Measurements from ENCODE around the gene MGST3.
"Not testable (repeated sequence)": the region's sequence is repeated elsewhere in the genome, so short reads cannot be mapped to it uniquely, and the experiment has no call there.

The MGST3 gene

DNA sequence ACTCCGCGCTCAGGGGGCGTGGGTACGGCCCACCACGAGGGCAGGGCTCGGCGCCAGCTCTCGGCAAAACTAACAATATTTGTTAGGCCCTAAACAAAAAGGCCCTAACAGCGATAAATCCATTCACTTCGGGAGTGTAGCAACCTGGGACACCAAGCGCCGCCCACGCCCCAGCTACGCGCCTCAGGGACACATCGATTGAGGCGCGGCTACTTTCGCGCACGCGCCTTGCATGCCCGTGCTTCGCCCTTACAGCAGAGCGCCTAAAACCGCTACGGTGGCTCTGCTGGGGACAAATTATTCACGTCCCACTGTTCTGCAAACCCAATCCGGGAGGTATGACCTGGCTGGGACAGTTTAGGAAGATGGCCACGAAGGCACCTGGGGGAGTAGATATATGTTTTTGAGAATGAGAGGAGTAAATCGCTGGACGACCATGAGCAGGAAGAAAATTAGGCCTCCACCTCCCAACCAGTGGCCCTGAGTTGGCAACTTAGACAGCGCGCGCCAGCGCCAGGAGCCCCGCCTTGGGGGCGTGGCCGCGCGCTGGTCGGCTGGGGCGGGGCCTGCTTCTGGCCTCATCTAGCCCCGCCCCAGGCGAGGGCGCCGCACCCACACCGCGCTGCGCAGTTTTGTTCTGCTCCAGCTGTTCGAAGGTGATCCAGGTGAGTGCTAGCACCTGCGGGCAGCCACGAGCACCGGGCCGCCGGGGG is at the start of gene MGST3:
TSS of gene MGST3 (plus strand) at position 606 of the 713 bp plus-strand sequence. CDS start 18,614 bp downstream, outside the sequence.
- DNase-seq (ENCODE audit: low read depth, low spot score) = peak; percentile 87

DNA sequence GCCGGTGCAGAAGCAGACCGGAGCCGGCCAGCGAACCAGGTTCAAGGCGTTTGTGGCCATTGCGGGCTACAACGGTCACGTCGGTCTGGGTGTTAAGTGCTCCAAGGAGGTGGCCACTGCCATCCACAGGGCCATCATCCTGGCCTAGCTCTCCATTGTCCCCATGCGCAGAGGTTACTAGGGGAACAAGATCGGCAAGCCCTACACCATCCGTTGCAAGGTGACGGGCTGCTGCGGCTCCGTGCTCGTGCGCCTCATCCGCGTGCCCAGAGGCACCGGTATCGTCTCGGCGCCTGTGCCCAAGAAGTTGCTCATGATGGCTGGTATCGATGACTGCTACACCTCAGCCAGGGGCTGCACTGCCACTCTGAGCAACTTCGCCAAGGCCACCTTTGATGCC is 49.1 kb upstream of the MGST3 start:
- no peak for DNase-seq (ENCODE audit: low read depth, low spot score)

DNA sequence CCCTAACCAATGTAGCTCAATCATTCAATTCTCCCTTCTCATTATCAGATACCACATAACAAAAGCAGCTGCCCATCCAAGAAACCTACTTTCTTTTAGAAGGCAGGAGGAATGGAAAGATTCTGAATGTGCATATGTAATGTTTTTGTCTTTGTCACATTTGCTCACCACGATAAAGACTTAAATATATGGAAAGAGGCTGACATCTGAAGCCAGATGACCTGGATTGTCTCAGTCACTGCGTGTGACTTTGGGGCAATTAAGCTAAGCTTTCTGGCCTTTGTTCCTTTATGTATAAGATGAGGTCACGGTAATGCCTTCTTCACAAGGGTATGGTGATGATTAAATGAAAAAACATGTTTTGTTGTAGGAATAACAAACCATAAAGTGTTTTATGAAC is 44.6 kb upstream of the MGST3 start:
- DNase-seq (ENCODE audit: low read depth, low spot score) = no peak

DNA sequence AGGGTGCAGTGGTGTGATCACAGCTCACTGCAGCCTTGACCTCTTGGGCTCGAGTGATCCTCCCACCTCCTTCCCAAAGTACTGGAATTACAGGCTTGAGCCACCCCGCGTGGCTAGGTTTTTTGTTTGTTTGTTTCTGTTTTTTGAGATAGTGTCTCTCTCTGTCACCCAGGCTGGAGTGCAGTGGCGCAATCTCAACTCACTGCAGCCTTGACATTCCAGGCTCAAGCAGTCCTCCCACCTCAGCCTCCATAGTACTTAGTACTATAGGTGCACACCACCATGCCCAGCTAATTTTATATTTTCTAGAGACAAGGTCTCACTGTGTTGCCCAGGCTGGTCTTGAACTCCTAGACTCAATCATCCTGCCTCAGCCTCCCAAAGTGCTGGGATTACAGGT is 39.6 kb upstream of the MGST3 start:
- not testable (repeated sequence) for DNase-seq (ENCODE audit: low read depth, low spot score)

DNA sequence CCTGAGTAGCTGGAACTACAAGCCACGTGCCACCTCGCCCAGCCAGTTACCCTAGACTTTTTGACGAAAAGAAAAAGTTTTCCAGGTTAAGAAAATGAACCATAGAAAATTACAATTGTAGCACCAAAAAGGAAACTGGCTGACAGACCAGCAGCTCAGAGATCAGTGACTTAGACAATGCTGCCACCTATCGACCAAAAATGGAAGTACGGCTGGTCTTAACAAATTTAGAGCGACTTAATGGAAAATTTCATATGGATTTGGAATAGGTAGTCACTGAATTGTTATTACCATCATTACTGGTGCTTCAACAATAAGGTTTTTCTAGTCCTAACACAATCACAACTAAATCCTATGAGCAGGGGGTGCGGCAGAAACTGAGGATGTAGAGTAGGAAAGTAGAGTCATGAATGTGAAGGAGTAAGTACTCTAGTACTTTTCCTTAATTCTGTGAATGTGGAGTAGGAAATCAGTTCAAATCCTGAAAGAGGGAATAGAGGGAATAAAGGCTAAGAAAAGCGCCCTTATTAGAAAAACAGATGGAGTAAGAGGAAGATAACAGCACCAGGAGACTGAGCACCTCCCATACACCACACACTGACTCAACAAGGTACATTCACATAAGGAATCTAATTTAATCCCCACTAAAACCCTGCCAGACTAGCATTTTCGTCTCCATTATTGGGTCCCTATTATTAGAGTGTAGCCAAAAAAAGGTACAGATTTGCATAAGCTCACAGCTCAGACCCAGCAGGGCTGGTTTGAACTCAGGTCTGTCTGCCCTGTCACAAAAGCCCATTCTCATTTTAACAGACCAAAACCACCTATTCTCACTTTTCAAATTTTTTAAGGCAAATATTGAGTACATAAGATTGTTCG is 37.9 kb upstream of the MGST3 start:
- DNase-seq (ENCODE audit: low read depth, low spot score) = peak; percentile 72

DNA sequence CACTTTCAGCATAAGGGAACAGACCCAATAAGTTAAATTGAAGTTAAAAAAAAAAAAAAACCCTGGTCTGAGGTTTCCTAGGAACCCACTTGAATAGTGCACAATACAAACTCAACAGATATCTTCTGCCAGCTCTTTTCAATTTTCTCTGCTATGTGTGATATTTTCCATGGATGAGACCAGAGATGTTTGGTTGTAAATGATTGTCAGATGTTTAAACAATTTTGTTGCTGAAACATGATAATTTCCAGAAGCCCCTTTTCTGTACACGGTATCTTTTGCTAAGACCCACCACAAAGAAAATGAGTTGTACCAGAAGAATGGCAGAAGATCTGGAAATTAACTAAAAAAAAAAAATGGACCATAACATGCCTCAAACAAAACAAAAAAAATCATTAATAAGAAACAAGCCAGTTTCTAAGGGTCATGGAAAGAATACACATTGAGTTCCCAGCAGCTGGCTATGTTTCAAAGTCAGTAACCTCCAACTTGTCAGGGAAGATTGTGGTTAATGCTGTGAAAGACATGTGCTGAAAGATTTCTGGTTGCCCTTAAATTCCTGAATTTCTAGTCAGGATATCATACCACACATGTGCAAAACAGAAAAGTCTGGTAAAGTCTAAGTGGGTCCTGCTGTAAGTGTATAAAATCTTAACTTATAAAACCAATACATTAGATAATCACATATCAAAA is 35.6 kb upstream of the MGST3 start:
- DNase-seq (ENCODE audit: low read depth, low spot score) = no peak

DNA sequence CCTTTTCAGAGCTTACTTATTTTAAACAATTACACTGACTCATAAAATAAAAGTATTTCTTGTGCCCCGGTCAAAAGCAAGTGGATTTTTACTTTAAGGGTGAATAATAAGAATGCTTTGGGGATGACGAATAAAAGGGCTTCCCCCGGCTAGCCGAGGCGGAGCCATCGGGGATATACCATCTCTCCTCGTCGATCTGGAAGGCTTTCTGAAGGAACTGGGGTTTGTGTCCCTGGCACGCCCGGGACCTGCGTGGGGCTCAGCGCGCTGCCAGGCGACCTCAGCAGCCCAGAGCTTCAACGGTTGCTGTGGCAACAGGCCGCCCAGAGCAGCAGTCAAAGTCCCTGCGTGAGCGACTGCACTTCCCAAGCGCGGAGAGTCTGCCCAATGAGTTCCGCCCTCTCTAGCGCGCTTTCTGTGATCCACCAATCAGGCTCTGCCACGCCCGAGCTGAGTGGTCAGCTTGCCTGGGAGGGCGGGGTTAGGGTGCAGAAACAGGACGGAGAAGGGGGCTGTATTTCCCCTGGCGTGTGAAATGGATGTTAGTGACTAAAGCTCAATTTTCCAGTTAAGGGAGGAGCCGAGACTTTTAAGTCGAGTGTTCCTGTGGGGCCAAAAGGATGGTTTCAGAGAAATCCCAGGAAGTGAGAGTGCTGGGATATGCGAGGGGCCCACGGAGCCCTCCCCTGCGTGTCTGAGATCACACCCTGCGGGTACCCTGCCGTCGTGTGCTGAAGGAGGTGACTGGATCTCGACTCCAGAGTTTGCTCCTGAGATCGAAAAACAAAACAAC is 33.0 kb upstream of the MGST3 start:
- DNase-seq (ENCODE audit: low read depth, low spot score) = peak; percentile 93

DNA sequence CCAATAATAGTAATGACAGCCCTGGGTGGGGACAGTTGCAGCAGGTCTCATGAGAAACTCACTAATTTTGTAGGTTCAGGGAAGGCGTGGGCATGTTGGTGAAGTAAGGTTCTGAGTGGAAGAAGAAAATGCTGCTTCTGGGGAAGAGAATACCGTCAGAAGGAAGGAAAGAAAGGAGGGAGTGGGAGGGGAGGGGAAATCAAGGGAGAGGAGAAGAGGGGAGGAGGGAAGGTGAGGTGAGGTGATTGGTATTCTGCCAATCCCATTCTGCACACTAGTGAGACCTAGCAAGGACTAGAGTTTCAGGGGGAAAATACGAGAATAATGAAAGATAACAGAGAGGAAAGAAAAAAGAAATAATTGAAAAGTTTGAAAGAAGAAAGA is 32.4 kb upstream of the MGST3 start:
- no peak for DNase-seq (ENCODE audit: low read depth, low spot score)

DNA sequence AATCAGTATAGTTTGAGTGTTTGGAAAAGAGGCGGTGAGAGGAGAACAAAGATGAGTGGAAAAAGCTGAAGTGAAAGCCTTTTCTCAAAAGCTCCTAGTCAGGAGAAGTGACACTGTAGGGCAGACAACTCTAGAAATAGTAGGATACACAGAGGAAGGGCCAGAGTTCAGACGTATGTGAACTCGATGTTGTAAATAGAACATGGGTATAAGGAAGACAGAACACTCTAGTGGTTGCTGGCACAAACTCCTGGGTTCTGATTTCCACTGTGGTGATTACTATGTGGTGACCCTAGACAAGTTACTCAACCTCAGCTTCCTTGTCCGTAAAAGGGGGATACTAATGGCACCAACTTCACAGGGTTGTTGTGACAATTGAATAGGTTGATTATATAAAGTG is 30.2 kb upstream of the MGST3 start:
- no peak for DNase-seq (ENCODE audit: low read depth, low spot score)

DNA sequence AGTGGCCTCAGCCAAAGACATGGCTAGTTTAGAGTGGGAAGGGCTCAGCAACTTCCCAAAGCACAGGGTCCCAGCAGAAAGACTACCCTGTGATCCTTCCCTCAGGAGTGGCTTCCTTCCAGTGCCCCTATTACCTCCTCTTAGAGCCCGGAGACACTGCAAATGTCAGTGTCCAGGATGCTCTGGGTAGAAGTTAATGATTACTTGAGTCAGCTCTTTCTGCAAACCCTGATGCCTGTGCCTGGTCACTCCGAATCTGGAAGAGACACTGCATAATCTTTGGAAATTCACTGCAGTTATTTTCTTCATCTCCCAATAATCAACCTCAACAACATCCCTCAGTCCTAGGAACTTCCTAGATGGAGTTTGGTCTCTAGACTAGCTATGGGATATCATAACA is 27.2 kb upstream of the MGST3 start:
- DNase-seq (ENCODE audit: low read depth, low spot score) = no peak

DNA sequence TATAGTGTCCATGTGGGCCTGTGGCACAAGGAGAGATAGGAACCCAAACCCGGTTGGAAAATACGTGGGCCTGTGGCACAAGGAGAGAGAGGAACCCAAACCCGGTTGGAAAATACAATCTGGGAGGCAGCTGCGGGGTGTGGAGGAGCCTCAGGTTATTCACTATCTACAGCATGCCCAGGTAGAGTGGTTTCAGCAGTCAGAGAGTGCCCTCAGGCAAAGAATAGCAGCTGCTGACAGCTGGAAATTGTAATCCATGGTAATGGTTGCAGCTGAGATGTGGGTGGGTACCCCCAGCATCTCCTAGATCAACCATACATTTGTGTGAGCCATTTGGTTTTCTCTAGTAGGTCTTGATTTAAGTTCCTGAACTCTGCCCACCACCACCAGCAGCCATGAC is 25.8 kb upstream of the MGST3 start:
- no peak for DNase-seq (ENCODE audit: low read depth, low spot score)

DNA sequence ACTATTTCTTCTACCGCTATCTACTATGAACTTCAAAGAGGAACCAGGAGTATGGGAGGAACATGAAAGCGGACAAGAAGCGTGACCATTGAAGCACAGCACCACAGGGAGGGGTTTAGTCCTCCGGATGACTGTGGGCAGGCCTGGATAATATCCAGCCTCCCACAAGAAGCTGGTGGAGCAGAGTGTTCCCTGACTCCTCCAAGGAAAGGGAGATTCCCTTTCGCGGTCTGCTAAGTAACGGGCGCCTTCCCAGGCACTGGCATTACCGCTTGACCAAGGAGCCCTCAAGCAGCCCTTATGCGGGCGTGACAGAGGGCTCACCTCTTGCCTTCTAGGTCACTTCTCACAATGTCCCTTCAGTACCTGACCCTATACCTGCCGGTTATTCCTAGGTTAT is 24.4 kb upstream of the MGST3 start:
- DNase-seq (ENCODE audit: low read depth, low spot score) = not testable (repeated sequence)

DNA sequence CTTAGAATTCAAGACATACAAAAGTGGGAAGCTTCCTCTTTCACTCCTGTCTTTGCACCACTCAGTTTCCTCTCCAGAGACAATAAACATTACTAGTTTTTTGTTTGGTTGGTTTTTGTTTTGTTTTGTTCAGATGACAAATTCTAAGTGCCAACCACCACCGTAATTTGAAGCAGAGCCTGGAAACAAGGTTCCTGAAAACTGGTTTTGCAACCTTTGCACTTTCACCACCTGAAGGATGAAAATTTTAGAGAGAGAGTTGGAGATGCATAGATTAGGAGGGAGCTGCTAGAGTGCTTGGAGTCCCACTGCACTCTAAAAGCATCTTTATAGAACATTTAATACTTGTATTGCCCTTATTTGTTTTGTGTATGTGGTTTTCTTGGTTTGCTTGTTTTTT is 20.2 kb upstream of the MGST3 start:
- no peak for DNase-seq (ENCODE audit: low read depth, low spot score)

DNA sequence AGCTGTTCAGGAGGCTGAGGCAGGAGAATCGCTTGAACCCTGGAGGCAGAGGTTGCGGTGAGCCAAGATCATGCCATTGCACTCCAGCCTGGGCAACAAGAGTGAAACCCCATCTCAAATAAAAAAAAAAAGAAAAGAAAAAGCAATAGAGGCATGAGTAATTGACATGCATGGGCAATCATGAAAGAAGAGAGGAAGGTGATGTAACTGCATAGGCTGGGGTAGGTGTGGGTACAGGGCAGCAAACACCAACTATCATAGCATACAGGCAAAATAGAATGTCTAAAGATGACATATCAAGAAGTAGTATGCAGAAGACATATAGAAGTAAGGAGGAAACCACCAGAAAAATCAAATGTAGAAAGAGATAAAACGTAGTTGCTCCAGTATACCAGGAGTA is 19.0 kb upstream of the MGST3 start:
- DNase-seq (ENCODE audit: low read depth, low spot score) = no peak

DNA sequence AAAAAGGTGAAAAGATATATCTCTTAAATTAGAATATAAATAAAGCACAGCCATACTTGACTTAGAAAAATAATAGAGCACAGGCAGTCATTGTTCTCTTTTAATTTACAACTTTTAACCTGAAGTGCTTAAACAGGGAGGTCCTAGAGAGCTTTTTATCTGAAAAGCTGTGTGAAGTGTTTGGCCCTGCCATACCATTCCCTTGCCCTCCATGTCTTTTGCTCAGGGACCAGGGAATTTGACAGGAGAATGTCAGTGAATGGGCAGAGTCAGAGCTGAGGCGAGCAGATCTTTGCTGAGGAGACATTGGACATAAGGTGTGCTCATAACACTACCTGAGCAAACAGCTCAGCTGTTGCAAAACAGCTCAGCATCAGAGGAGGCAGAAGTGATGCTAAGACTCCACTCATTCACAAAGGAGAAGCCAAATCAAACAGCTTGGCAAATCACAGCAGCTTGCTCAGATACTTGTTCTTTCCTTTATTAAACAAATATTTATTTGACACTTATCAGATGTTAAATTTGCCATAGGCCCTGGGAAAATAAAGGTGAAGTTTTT is 14.9 kb upstream of the MGST3 start:
- no peak for DNase-seq (ENCODE audit: low read depth, low spot score)

DNA sequence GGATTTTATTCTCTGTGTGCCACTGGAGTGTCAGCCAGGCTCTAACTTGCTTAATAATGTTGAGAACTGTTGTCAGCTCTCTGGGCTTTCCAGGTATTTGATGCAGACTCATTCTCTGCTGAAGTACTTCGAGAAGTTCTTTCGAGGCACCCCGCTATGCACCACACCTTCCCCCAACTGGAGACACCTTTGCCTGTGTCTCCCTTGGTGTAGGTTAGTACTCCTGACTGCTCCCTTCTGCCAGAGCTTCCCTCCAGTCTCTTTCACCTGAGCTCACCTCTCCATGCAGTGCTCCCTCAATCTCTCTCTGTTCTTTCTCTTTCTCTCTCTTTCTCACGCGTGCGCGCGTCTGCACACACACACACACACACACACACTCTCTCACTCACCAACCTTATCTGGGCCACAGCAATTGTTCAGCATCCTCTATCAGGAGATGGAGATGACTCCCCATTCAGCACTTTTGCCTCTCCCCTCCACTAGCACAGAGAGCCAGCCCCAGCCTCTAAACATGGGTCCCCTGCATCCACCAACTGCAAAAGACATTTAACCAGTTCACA is 14.0 kb upstream of the MGST3 start:
- DNase-seq (ENCODE audit: low read depth, low spot score) = no peak

DNA sequence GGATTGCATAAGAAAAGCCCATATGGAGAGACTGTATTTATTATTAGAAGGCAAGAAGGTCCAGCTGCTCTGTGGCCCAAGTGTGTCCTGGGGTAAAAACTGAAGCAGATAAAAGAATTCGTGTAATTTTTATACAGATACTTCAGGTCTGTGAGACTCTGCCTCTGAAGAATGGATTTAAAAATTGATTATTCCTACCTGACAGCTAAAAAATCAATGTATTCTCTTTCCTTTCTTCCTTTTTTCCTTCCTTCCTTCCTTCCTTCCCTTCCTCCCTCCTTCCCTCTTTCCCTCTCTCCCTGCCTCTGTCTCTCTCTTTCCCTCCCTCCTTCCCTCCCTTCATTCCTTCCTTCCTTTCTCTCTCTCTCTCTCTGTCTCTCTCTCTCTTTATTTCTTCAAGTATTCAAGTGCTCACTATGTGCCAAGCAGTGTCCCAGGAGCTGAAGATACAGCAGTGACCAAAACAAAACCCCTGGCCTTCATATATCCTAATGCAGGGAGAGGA is 11.3 kb upstream of the MGST3 start:
- no peak for DNase-seq (ENCODE audit: low read depth, low spot score)

DNA sequence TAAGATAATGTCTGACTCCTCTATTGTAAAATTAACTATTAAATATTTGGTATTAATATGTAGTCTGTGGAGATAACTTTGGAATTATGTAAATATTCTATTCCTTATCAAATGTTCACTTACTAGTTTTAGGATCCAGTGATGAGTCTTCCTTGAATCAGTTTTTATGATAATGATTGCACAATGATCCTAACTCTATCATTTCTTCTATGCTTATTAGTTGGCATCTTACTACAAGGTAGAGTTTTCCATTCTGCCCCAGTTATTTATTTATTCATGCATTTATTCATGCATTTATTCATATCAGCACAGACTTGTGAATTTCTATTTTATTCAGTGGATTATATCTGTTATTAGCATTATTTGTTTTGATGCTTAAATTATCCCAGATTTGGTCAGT is 7.4 kb upstream of the MGST3 start:
- DNase-seq (ENCODE audit: low read depth, low spot score) = no peak

DNA sequence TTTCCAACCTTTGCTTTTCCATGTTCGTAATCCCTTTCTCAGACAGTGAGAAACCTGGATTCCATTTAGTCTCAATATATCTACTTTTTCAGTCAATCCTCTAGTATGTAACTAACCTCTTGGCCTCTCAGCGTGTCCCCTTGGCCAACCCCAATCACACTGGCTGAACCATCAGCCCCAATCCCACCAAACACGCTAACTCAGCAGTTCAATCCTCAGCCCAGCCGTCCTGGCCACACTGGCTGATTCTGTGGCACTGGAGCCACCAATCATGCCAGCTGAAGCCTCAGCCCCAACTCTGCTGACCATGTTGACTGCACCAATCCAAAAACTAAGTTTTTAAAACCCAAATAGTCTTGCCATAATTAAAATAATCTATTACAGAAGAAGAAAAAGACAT is 6.6 kb upstream of the MGST3 start:
- DNase-seq (ENCODE audit: low read depth, low spot score) = no peak

DNA sequence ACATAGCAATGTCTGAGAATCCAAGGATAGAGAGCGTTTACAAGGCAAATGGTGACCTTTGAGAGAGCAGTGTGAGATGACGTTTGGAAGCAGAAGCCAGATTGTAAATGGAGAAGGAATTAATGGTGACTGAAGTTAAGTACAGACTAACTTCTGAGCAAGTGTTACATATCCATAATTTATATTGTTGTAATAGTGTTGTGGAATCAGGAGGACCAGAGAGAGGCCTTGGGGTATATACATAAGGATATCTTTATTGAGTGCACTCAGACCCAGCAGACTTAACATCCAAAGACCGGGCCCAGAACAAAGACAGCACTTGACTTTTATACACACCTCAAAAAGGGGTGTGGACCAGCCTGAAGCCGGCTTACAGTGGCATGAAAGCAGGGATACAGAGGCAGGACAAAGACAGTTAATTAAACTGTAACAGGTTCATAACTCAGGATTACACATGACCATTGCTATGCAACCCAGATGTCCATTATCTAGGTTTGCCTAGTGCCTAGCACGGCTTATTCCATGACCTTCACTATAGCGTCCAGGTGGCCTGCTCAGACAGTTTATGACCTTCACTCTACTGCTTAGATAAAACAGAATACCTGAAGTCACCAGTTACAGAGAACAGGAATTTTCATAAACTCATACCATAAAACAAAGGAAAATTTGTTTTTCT is 2.7 kb upstream of the MGST3 start:
- DNase-seq (ENCODE audit: low read depth, low spot score) = no peak

Data from smooth muscle cell of the brain vasculature (primary cell).